Lower lobe of right lung (tissue), 2 donors: ENCODE results near the gene SORCS2. TPM values are rescaled to one million over a fixed set of nuclear protein-coding genes. Genes with fewer than 3 reads are reported as not detected.

Source experiments
- ATAC-seq, 2 donors: fragments of 200-7000 bp; cut with Tn5 transposase; one replicate each; pipeline ENCODE4 v1.9.1; 2020 to 2022; ENCODE audit warnings: mild to moderate bottlenecking in 2 of 2, moderate library complexity in 2 of 2
- DNase-seq: peaks from one replicate; pipeline ENCODE4 v3.0.0-alpha.2; 2020
- H3K27ac ChIP-seq: fragments of 200-600 bp; one replicate; pipeline ENCODE4 v1.8.0; 2022
- H3K27me3 ChIP-seq: fragments of 200-600 bp; one replicate; pipeline ENCODE4 v1.8.0; 2022; ENCODE audit warnings: low read depth
- H3K36me3 ChIP-seq: fragments of 200-600 bp; one replicate; pipeline ENCODE4 v1.8.0; 2022; ENCODE audit warnings: mild to moderate bottlenecking
- H3K4me1 ChIP-seq: fragments of 200-600 bp; one replicate; pipeline ENCODE4 v1.8.0; 2022
- H3K4me3 ChIP-seq: fragments of 200-600 bp; one replicate; pipeline ENCODE4 v1.8.0; 2022; ENCODE audit warnings: mild to moderate bottlenecking
- H3K9me3 ChIP-seq: fragments of 200-600 bp; one replicate; pipeline ENCODE4 v1.8.0; 2022
- intact Hi-C: fragments of 100-400 bp; cut with DNase I; formaldehyde crosslinking; loops from one replicate; pipeline ENCODE4 v1.11.0; 2022
- total RNA-seq: library from RNA; stranded (reverse); fragmentation: NEBNext Ultra II Directional; extraction: Animal tissue kit (Norgen Biotek cat#: 25700); gene quantifications from one replicate; pipeline ENCODE4 v1.2.1, GENCODE V29; 2021
- TF ChIP-seq, protein P1 (sequence below): fragments of 200-600 bp; IDR thresholded peaks from one replicate; pipeline ENCODE4 v1.8.0; 2022; ENCODE audit warnings: antibody characterized with exemption, mild to moderate bottlenecking
- donor health status: DM: no; HTN: yes; CAD: no; lungs with severe emphysema.

The SORCS2 gene
- total RNA-seq, 1 donor from 2014 or later, result 5.8 TPM

DNA sequence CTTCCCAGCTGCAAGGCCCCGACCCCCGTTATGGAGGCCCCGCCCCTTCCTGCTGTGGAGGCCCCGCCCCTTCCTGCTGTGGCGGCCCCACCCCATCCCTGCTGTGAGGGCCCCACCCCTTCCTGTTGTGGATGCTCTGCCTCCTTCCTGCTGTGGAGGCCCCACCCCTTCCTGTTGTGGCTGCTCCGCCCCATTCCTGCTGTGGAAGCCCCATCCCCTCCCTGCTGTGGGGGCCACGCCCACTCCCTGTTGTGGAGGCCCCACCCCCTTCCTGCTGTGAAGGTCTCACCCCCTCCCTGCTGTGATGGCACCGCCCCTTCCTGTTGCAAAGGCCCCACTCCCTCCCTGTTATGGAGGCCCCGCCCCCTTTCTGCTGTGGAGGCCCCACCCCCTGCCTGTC is 347.3 kb downstream of the SORCS2 start:
- no peaks in the 10 kb centered on the region for H3K27me3 ChIP-seq
- ATAC-seq (peak; percentile 25 to 32), DNase-seq (no peak)
- H3K4me1 ChIP-seq, result no peaks in the 10 kb centered on the region
- no peak overlapping the region for H3K27ac ChIP-seq
- no peaks in the 10 kb centered on the region for H3K36me3 ChIP-seq
- intact Hi-C loops, result no loop called here
- no peak overlapping the region for H3K4me3 ChIP-seq
- TF ChIP-seq, protein P1, sequence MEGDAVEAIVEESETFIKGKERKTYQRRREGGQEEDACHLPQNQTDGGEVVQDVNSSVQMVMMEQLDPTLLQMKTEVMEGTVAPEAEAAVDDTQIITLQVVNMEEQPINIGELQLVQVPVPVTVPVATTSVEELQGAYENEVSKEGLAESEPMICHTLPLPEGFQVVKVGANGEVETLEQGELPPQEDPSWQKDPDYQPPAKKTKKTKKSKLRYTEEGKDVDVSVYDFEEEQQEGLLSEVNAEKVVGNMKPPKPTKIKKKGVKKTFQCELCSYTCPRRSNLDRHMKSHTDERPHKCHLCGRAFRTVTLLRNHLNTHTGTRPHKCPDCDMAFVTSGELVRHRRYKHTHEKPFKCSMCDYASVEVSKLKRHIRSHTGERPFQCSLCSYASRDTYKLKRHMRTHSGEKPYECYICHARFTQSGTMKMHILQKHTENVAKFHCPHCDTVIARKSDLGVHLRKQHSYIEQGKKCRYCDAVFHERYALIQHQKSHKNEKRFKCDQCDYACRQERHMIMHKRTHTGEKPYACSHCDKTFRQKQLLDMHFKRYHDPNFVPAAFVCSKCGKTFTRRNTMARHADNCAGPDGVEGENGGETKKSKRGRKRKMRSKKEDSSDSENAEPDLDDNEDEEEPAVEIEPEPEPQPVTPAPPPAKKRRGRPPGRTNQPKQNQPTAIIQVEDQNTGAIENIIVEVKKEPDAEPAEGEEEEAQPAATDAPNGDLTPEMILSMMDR, result no peak
- no peaks in the 10 kb centered on the region for H3K9me3 ChIP-seq

DNA sequence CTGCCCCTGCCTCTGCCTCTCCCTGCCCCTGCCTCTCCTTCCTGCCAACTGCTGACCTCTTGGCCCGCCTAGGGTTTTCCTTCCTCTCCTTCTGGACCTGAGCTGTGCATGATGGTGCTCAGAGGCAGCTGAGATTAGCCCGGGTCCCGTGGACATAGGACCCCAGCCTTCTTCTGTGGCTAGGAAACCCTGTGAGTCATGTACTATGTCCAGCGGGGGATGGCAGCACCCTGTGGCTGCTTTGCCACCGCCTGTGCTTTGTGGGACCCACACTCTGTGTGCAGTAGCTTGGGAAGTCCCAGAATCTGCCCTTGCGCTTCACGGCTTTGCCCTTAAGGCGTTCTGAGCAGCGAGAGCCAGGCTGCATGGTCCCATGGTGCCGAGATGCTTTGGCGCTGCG is 347.9 kb downstream of the SORCS2 start:
- Histone ChIP-seq H3K36me3 (no peaks in the 10 kb centered on the region), H3K4me3 (no peak overlapping the region), H3K27me3 (no peaks in the 10 kb centered on the region), H3K9me3 (no peaks in the 10 kb centered on the region), H3K4me1 (no peaks in the 10 kb centered on the region), H3K27ac (no peak overlapping the region)
- ATAC-seq (no peak), DNase-seq (no peak)
- TF ChIP-seq, protein P1, result no peak
- intact Hi-C loops, result no loop called here

DNA sequence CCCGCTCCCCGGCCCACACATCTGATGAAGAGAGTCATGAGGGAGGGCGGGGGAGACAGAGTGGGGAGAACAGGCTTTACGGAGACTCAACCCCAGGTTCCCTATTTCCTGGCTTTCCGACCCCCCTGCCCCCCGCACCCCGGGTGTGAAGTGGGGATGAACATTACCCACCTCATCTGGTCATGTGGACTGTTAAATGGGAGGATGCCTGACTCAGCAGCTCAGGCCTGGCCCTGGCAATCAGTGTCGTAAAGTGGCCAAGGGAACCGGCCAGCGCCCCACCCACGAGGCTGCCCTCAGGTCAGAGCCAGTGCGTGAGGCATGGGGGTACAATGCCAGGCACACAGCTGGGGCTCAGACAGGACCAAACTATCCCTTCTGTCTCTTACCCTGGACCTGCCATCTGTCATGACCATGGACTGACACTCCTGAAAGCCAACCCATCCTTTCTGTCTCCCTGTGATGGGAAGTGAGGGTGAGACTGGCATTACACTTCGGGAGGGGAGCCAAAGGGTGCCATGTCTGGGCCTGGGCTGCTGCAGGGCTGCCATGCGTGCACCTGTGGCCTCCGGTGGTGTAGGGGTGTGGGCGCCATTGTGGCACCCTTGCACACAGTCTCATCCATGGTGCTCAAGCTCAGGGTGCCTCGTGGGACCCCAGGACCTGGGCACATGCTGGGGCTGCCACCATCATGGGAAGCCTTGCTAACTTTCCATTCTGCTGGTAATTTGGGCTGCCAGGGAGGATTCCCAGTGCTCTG is 348.5 kb downstream of the SORCS2 start:
- Histone ChIP-seq H3K27me3 (no peaks in the 10 kb centered on the region), H3K36me3 (no peaks in the 10 kb centered on the region), H3K27ac (no peak overlapping the region), H3K4me1 (no peaks in the 10 kb centered on the region), H3K9me3 (no peaks in the 10 kb centered on the region), H3K4me3 (no peak overlapping the region)
- TF ChIP-seq, protein P1, result no peak
- peak in 1 of 2 donors; percentile 11 for ATAC-seq
- DNase-seq, result peak; percentile 22
- intact Hi-C loops, result no loop called here

DNA sequence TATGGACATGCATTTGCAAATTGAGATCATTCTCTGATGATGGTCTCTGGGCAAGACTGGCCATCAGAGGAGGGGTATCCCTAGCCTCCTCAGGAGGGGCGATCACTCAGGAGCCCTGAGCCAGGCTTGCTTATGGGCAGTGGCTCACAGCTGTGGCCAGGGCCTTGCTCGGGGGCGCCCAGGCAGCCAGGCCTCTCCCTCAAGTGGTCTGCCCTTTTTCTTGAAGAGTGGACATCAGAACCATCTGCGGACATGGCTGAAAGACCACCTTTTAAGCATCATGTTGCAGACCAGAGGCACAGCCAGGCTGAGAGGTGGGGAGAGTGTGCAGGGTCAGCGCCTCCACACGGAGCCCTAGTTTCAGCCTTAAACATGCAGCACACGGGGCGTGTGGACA is 349.1 kb downstream of the SORCS2 start:
- TF ChIP-seq, protein P1, result no peak
- no peaks in the 10 kb centered on the region for H3K27me3 ChIP-seq
- no peak for ATAC-seq
- no peaks in the 10 kb centered on the region for H3K4me1 ChIP-seq
- no peak overlapping the region for H3K4me3 ChIP-seq
- H3K27ac ChIP-seq, result no peak overlapping the region
- H3K9me3 ChIP-seq, result no peaks in the 10 kb centered on the region
- peak; percentile 14 for DNase-seq
- no peaks in the 10 kb centered on the region for H3K36me3 ChIP-seq
- intact Hi-C loops, result no loop called here

DNA sequence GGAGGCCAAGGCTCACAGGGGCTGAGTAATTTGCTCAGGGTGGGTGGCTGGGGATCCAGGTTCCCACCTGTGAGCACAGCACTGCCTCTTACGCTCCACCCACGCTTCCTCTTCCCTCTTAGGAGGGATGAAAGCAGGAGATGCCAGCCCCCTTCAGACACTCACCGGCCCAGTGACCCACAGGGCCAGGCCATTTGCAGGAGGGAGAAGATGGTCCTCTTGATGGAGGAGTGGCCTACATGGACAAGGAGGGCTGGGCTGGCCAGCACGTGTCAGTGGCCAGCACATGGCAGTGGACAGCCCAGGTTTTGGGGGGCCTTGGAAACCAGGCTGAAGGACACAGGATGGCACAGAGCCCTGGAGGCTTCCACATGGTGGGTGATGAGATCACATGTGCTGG is 350.4 kb downstream of the SORCS2 start:
- no peak for ATAC-seq
- no peaks in the 10 kb centered on the region for H3K4me1 ChIP-seq
- intact Hi-C loops, result no loop called here
- H3K4me3 ChIP-seq, result no peak overlapping the region
- TF ChIP-seq, protein P1, result no peak
- DNase-seq, result peak; percentile 27
- H3K9me3 ChIP-seq, result no peaks in the 10 kb centered on the region
- H3K36me3 ChIP-seq, result no peaks in the 10 kb centered on the region
- H3K27me3 ChIP-seq, result no peaks in the 10 kb centered on the region
- H3K27ac ChIP-seq, result no peak overlapping the region
